Gastrocnemius medialis (tissue), 4 donors: ENCODE measurements around the gene SRM. TPM values are rescaled to one million over a fixed set of nuclear protein-coding genes. Genes with fewer than 3 reads are reported as not detected.
"Not testable (repeated sequence)": the region's sequence is repeated elsewhere in the genome, so short reads cannot be mapped to it uniquely, and the experiment has no call there.

Source experiments
- ATAC-seq, 2 donors: fragments of 150-250 bp; one replicate each; pipeline ENCODE4 v1.9.1; 2016
- DNase-seq, 2 donors: peaks; one replicate each; pipeline ENCODE4 v3.0.0-alpha.2; 2019
- H3K27ac ChIP-seq, 4 donors: fragments of 200-600 bp; sonication (generic); 1 replicate in 1 of 4; 2 replicates in 3 of 4; pipeline ENCODE4 v1.5.1; 2016 to 2018; ENCODE audit warnings: mild to moderate bottlenecking in 2 of 4, moderate library complexity in 1 of 4
- H3K27me3 ChIP-seq, 3 donors: fragments of 200-600 bp; sonication (generic) in 2 of 3; 1 replicate in 1 of 3; 2 replicates in 2 of 3; pipeline versions ENCODE4 v1.5.1 to v1.6.0; 2016 to 2019; ENCODE audit warnings: mild to moderate bottlenecking in 1 of 3, moderate library complexity in 1 of 3
- H3K36me3 ChIP-seq, 2 donors: fragments of 200-600 bp; sonication (generic) in 1 of 2; one replicate each; pipeline ENCODE4 v1.5.1; 2017 to 2018
- H3K4me1 ChIP-seq, 2 donors: fragments of 200-600 bp; sonication (generic) in 1 of 2; one replicate each; pipeline ENCODE4 v1.5.1; 2016 to 2017; ENCODE audit warnings: mild to moderate bottlenecking in 2 of 2
- H3K4me3 ChIP-seq, 4 donors: fragments of 200-600 bp; sonication (generic) in 3 of 4; 1 replicate in 1 of 4; 2 replicates in 3 of 4; pipeline ENCODE4 v1.5.1; 2016 to 2019; ENCODE audit warnings: mild to moderate bottlenecking in 2 of 4
- H3K9me3 ChIP-seq, 3 donors: fragments of 200-600 bp; sonication (generic) in 2 of 3; 1 replicate in 1 of 3; 2 replicates in 2 of 3; pipeline ENCODE4 v1.5.1; 2016 to 2019
- CTCF ChIP-seq, 5 experiments: fragments of 450-650 bp in 3 of 5; fragments of 200-600 bp in 2 of 5; sonication (generic) in 2 of 5; IDR thresholded peaks in 4 of 5; conservative IDR thresholded peaks in 1 of 5; 1 replicate in 4 of 5; 2 replicates in 1 of 5; pipeline ENCODE4 v1.5.1; 2016 to 2019; ENCODE audit warnings: antibody characterized with exemption in 5 of 5, mild to moderate bottlenecking in 3 of 5, moderate library complexity in 3 of 5
- POLR2A ChIP-seq, 2 donors: fragments of 450-650 bp; IDR thresholded peaks; one replicate each; pipeline ENCODE4 v1.6.1; 2017; ENCODE audit warnings: antibody characterized with exemption in 2 of 2, mild to moderate bottlenecking in 2 of 2, moderate library complexity in 2 of 2
- in situ Hi-C, 4 donors: fragments of 200-750 bp; cut with MboI; loops; one replicate each; pipeline versions ENCODE4 v1.15.0 to v1.8.0; 2017; ENCODE audit warnings: low sequenced_read_pairs in 4 of 4
- intact Hi-C: fragments of 100-400 bp; cut with DNase I; formaldehyde crosslinking; loops from one replicate; pipeline ENCODE4 v1.15.1; 2023; ENCODE audit warnings: low total_unique reads
- total RNA-seq, 4 donors: library from RNA; depleted of rRNA; stranded (reverse); fragments of >200 nt; gene quantifications; one replicate each; pipeline versions ENCODE4 v1.1.0 to v1.2.3, GENCODE V29; 2016

The SRM gene
- total RNA-seq, 4 donors from 2014 or later, result 32.1 to 80.3 (median 48.3) TPM

- Histone ChIP-seq H3K27me3 (no peaks in the 10 kb centered on the region), H3K9me3 (no peaks in the 10 kb centered on the region), H3K4me3 (no peak overlapping the region), H3K4me1 (peaks cover 2 to 4% of the 10 kb centered on the region in 2 donors), H3K27ac (no peak overlapping the region), H3K36me3 (no peaks in the 10 kb centered on the region)
- intact Hi-C loops, result no loop called here
- no peak for TF ChIP-seq CTCF (IDR thresholded peaks at IDR 0.05 in 4 of 5, conservative IDR thresholded peaks at IDR 0.05 in 1 of 5)
- TF ChIP-seq POLR2A (IDR thresholded peaks at IDR 0.05), result no peak
- in situ Hi-C loops, result loop anchor here in 1 of 4 donors (25.0 kb wide), 1 partner anchor 594 kb away; no protein-coding TSS in a partner anchor
- no peak for ATAC-seq
- DNase-seq, result no peak
Measured at GRCh38 chr1:11042995-11043874, 16.6 kb downstream of the SRM start.

GRCh38 chr1:11042065-11042464, 17.8 kb downstream of the SRM start:
- no peak for TF ChIP-seq POLR2A (IDR thresholded peaks at IDR 0.05)
- no peak for TF ChIP-seq CTCF (IDR thresholded peaks at IDR 0.05 in 4 of 5, conservative IDR thresholded peaks at IDR 0.05 in 1 of 5)
- Histone ChIP-seq H3K27ac (no peak overlapping the region), H3K36me3 (no peaks in the 10 kb centered on the region), H3K4me1 (peaks cover 8 to 10% of the 10 kb centered on the region in 2 donors), H3K27me3 (no peaks in the 10 kb centered on the region), H3K4me3 (no peak overlapping the region), H3K9me3 (no peaks in the 10 kb centered on the region)
- ATAC-seq (no peak), DNase-seq (no peak)
- intact Hi-C loops (no loop called here), in situ Hi-C loops (loop anchor here in 1 of 4 donors (25.0 kb wide), 1 partner anchor 595 kb away; no protein-coding TSS in a partner anchor)

GRCh38 chr1:11041048-11041447, 18.8 kb downstream of the SRM start:
- in situ Hi-C loops (loop anchor here in 1 of 4 donors (25.0 kb wide), 1 partner anchor 596 kb away; no protein-coding TSS in a partner anchor), intact Hi-C loops (no loop called here)
- H3K27me3 ChIP-seq, result no peaks in the 10 kb centered on the region
- H3K9me3 ChIP-seq, result no peaks in the 10 kb centered on the region
- H3K36me3 ChIP-seq, result no peaks in the 10 kb centered on the region
- TF ChIP-seq CTCF (IDR thresholded peaks at IDR 0.05 in 4 of 5, conservative IDR thresholded peaks at IDR 0.05 in 1 of 5) (no peak), POLR2A (IDR thresholded peaks at IDR 0.05) (no peak)
- no peak overlapping the region for H3K4me3 ChIP-seq
- DNase-seq, result no peak
- peaks cover 8 to 10% of the 10 kb centered on the region in 2 donors for H3K4me1 ChIP-seq
- no peak overlapping the region for H3K27ac ChIP-seq
- no peak for ATAC-seq

GRCh38 chr1:11040105-11040429, 19.8 kb downstream of the SRM start:
- intact Hi-C loops, ATAC-seq, H3K9me3 ChIP-seq, H3K27me3 ChIP-seq, DNase-seq, H3K27ac ChIP-seq, H3K36me3 ChIP-seq, H3K4me3 ChIP-seq: not testable (repeated sequence)
- in situ Hi-C loops, result loop anchor here in 1 of 4 donors (25.0 kb wide), 1 partner anchor 597 kb away; no protein-coding TSS in a partner anchor
- H3K4me1 ChIP-seq, result peaks cover 8 to 10% of the 10 kb centered on the region in 2 donors

GRCh38 chr1:11039351-11040104, 20.3 kb downstream of the SRM start:
- Histone ChIP-seq H3K27ac (no peak overlapping the region), H3K9me3 (no peaks in the 10 kb centered on the region), H3K4me3 (no peak overlapping the region), H3K4me1 (peaks cover 8 to 10% of the 10 kb centered on the region in 2 donors), H3K36me3 (no peaks in the 10 kb centered on the region), H3K27me3 (no peaks in the 10 kb centered on the region)
- in situ Hi-C loops, result loop anchor here (5.0 to 25.0 kb wide), 3 partner anchors 598 to 605 kb away; no protein-coding TSS in a partner anchor
- no peak for TF ChIP-seq CTCF (IDR thresholded peaks at IDR 0.05 in 4 of 5, conservative IDR thresholded peaks at IDR 0.05 in 1 of 5)
- TF ChIP-seq POLR2A (IDR thresholded peaks at IDR 0.05), result no peak
- no peak for DNase-seq
- intact Hi-C loops, result loop anchor here (2.0 kb wide), 1 partner anchor 59 kb away; the partner anchor contains the start of gene EXOSC10
- ATAC-seq, result no peak
